ENCODE results near the gene MSI2. TPM values are rescaled to one million over a fixed set of nuclear protein-coding genes. Genes with fewer than 3 reads are reported as not detected.

The MSI2 gene
- total RNA-seq, 2 donors from 2014 or later, result 53.1 to 74.0 TPM

DNA sequence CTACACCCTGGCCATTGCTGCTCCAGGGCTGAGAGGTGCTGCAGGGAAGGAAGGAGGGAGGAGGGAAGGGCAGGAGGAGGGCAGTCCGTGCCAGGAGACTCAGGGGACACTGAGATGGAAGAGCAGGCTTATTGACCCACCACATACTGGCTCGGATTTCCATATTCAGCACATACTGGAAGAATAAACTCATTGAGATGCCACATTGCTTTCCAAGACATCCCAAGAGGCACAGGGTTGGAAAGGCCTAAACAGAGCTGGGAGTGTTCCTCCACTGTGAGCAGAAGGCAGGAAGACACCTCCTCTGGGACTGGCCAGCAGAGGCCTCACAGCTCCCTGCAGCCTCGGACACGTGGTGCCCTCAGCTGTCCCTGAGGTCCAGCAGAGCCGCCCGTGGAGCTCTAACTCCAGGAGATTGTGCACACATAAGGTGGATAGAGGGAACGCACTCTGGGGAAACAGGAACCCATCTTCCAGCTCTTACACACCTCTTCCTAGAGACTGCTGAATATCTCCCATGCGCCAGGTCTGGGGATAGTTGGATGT is 471.4 kb downstream of the MSI2 start:
- Histone ChIP-seq H3K27ac (no peak overlapping the region), H3K27me3 (replicated peaks; ENCODE audit: insufficient read depth) (no peaks in the 10 kb centered on the region), H3K4me1 (replicated peaks) (no peaks in the 10 kb centered on the region), H3K4me3 (no peak overlapping the region), H3K36me3 (no peaks in the 10 kb centered on the region), H3K9me3 (no peaks in the 10 kb centered on the region)
- TF ChIP-seq, protein P1, sequence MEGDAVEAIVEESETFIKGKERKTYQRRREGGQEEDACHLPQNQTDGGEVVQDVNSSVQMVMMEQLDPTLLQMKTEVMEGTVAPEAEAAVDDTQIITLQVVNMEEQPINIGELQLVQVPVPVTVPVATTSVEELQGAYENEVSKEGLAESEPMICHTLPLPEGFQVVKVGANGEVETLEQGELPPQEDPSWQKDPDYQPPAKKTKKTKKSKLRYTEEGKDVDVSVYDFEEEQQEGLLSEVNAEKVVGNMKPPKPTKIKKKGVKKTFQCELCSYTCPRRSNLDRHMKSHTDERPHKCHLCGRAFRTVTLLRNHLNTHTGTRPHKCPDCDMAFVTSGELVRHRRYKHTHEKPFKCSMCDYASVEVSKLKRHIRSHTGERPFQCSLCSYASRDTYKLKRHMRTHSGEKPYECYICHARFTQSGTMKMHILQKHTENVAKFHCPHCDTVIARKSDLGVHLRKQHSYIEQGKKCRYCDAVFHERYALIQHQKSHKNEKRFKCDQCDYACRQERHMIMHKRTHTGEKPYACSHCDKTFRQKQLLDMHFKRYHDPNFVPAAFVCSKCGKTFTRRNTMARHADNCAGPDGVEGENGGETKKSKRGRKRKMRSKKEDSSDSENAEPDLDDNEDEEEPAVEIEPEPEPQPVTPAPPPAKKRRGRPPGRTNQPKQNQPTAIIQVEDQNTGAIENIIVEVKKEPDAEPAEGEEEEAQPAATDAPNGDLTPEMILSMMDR (IDR thresholded peaks at IDR 0.05), result no peak
- TF ChIP-seq POLR2AphosphoS5 (IDR thresholded peaks at IDR 0.05) (no peak), POLR2A (IDR thresholded peaks at IDR 0.05) (no peak)
- no peak for DNase-seq (ENCODE audit: low spot score)
- WGBS, result 79% methylated on average over 8 of the region's 8 CpGs
- intact Hi-C loops (cut with DNase I), result no loop called here

DNA sequence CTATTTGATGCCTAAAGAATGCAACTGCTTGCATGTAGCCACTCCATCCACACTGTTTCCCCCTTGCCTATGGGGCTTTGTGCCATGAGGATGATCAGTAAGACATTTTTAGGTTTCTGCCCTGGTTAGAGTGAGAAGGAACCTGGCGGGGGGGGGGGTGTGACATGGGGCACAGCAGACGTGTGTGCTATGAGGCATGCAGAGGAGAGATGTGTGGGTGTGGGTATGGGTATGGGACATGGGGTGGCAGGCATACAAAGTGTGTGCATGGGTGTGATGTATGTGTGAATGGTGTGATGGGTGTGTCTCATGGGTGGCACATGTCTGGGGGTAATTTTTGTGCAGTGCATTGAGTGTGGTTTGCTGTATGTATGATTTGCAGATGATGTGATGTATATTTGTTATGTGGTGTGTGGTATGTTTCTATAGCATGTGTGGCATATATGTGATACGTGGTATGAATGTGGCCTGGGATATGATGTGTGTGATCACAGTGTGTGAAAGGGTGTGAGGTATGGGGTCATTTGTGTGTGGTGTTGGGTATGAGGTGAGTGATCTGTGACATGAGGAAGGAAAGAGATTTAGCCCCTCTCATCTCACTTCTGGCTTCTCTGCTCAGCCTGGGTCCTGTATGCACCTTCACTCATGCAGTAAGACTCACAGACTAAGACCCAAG is 473.8 kb downstream of the MSI2 start:
- intact Hi-C loops (cut with DNase I), result no loop called here
- 98% methylated on average over 3 of the region's 3 CpGs for WGBS

DNA sequence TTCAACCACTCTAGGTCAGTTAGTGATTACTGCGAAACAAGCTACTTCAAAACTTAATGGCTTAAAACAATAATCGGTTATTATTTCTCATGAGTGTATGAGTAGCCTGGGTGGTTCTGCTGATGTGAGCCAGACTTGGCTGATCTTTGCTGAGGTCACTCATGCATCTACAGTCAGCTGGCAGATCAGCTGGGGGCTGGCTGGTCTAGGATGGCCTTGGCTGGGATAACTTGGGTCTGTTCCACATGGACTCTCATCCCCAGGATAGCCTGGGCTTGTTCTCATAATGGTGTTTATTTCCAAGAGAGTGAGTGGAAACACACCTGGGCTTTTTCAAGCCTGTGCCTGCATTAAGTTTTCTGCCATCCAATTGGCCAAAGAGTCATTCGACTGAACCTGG is 475.7 kb downstream of the MSI2 start:
- Histone ChIP-seq H3K4me3 (no peak overlapping the region), H3K27ac (no peak overlapping the region), H3K9me3 (no peaks in the 10 kb centered on the region), H3K27me3 (replicated peaks; ENCODE audit: insufficient read depth) (no peaks in the 10 kb centered on the region), H3K36me3 (no peaks in the 10 kb centered on the region), H3K4me1 (replicated peaks) (no peaks in the 10 kb centered on the region)
- TF ChIP-seq POLR2A (IDR thresholded peaks at IDR 0.05) (no peak), POLR2AphosphoS5 (IDR thresholded peaks at IDR 0.05) (no peak)
- TF ChIP-seq, protein P1 (IDR thresholded peaks at IDR 0.05), result no peak
- intact Hi-C loops (cut with DNase I), result no loop called here
- DNase-seq (ENCODE audit: low spot score), result no peak
- 69% methylated on average over 3 of the region's 3 CpGs for WGBS

More for the DNA sequence above, 473.8 kb downstream of the MSI2 start:
- no peak overlapping the region for H3K4me3 ChIP-seq
- no peak for TF ChIP-seq POLR2A (IDR thresholded peaks at IDR 0.05)
- TF ChIP-seq POLR2AphosphoS5 (IDR thresholded peaks at IDR 0.05), result no peak
- TF ChIP-seq, protein P1 (IDR thresholded peaks at IDR 0.05), result no peak
- no peaks in the 10 kb centered on the region for H3K36me3 ChIP-seq
- DNase-seq (ENCODE audit: low spot score), result no peak
- H3K27me3 ChIP-seq (replicated peaks; ENCODE audit: insufficient read depth), result no peaks in the 10 kb centered on the region
- no peaks in the 10 kb centered on the region for H3K4me1 ChIP-seq (replicated peaks)
- no peak overlapping the region for H3K27ac ChIP-seq
- no peaks in the 10 kb centered on the region for H3K9me3 ChIP-seq

DNA sequence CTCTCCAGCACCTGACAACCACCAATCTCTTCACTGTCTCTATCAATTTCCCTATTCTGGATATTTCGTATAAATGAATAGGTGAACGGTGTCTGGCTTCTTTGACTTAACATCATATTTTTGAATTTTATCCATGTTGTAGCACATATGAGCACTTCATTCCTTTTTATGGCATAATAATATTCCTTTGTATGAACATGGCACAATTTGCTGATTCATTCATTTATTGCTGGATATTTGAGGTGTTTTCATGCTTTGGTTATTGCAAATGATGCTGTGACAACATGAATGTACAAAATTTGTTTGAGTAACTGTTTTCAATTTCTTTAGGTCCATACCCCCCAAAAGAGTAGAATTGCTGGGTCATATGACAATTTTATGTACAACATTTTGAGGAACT is 476.8 kb downstream of the MSI2 start:
- intact Hi-C loops (cut with DNase I), result no loop called here
- DNase-seq (ENCODE audit: low spot score), result no peak
- WGBS, result 92% methylated on average over 2 of the region's 2 CpGs

More for the DNA sequence above, 476.8 kb downstream of the MSI2 start:
- H3K36me3 ChIP-seq, result no peaks in the 10 kb centered on the region
- no peak overlapping the region for H3K4me3 ChIP-seq
- no peak overlapping the region for H3K27ac ChIP-seq
- TF ChIP-seq POLR2AphosphoS5 (IDR thresholded peaks at IDR 0.05) (no peak), POLR2A (IDR thresholded peaks at IDR 0.05) (no peak)
- TF ChIP-seq, protein P1 (IDR thresholded peaks at IDR 0.05), result no peak
- no peaks in the 10 kb centered on the region for H3K9me3 ChIP-seq
- H3K27me3 ChIP-seq (replicated peaks; ENCODE audit: insufficient read depth), result no peaks in the 10 kb centered on the region
- no peaks in the 10 kb centered on the region for H3K4me1 ChIP-seq (replicated peaks)

Small RNAs within 50 kb of the gene (small RNA-seq; reads per million reads assigned to genes)
- gene RN7SL449P (0 reads per million in 2 donors), gene RNU7-134P (0 reads per million in 2 donors)

Other genes with a start within 250 kb of the MSI2 start
- 100 to 1,000 TPM in 1 of 2 donors, 10 to 100 TPM in 1; 61.7 to 124 TPM for gene AKAP1, start 171.3 kb upstream of the MSI2 start, total RNA-seq